Fibroblast of the aortic adventitia (primary cell): Measurements from ENCODE around the gene PCK1. TPM values are rescaled to one million over a fixed set of nuclear protein-coding genes. Genes with fewer than 3 reads are reported as not detected.

Experiments used
- DNase-seq: peaks from one replicate; pipeline ENCODE4 v3.0.0-alpha.2; 2010; ENCODE audit warnings: low read depth
- H3K4me3 ChIP-seq: 2 replicates; pipeline ENCODE4 v1.5.1; 2011; ENCODE audit warnings: low read depth, mild to moderate bottlenecking, control low read depth, low read length, moderate library complexity
- total RNA-seq: library from RNA; depleted of rRNA; stranded (reverse); fragments of >200 nt; gene quantifications from 2 replicates; pipeline ENCODE4 v1.2.3, GENCODE V29; 2012; ENCODE audit warnings: low replicate concordance
- TF ChIP-seq, protein P1 (sequence below): IDR thresholded peaks from 2 replicates; pipeline ENCODE4 v1.5.1; 2011; ENCODE audit warnings: mild to moderate bottlenecking, low read length, control low read depth, inconsistent platforms; ENCODE audit not compliant: insufficient read depth

PCK1 gene
- total RNA-seq, 1 donor, result not detected

DNA sequence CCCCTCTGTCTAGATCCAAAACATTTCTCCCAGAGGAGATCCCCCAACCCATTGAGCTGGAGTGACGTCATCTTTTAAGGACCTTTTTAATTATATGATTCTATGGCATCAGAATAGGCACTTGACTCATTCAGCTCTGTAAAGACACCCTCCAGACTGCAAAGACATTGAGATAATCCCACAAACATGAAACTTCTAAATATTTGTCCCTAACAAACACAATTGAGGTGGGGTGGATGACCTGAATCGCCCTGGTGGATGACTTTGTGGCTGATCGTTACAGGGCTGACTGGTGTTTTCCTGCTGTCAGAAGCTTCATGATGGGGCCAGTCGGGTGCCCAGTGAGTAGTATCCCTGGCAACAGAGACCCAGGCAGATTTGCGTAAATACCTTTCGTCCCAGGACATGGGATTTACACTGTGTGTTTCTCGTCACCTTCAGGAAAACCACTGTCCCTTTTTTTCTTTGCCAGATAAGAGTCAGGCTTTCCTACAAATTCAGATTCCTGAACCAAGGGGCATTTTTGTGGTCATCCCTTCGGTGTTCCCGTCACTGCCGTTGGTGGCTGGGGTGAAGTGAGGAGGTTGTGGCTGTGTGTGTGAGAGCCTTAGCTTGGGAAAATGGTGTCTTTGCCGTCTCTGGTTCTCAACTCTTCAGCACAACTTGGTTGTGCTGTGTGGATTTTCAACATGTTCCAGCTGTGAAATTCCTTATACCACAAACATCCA, 5.3 kb upstream of the PCK1 start:
- DNase-seq, result no peak
- TF ChIP-seq, protein P1, sequence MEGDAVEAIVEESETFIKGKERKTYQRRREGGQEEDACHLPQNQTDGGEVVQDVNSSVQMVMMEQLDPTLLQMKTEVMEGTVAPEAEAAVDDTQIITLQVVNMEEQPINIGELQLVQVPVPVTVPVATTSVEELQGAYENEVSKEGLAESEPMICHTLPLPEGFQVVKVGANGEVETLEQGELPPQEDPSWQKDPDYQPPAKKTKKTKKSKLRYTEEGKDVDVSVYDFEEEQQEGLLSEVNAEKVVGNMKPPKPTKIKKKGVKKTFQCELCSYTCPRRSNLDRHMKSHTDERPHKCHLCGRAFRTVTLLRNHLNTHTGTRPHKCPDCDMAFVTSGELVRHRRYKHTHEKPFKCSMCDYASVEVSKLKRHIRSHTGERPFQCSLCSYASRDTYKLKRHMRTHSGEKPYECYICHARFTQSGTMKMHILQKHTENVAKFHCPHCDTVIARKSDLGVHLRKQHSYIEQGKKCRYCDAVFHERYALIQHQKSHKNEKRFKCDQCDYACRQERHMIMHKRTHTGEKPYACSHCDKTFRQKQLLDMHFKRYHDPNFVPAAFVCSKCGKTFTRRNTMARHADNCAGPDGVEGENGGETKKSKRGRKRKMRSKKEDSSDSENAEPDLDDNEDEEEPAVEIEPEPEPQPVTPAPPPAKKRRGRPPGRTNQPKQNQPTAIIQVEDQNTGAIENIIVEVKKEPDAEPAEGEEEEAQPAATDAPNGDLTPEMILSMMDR, result no peak
- H3K4me3 ChIP-seq, result no peak overlapping the region

DNA sequence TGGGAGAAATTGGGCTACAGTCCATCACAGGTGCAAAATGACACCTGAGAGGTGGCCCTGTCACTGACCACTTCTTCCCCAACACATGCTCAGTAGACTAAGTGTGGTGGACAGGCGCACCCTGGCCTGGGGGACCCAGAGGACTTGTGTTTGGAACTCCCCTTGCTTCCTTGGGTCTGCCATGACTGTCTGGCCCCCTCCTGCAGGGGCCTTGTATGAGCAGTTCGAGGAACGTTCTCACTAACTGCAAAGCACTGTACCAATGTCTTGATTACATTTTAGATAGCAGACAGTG, 4.0 kb upstream of the PCK1 start:
- no peak overlapping the region for H3K4me3 ChIP-seq
- no peak for DNase-seq
- TF ChIP-seq, protein P1, result no peak

DNA sequence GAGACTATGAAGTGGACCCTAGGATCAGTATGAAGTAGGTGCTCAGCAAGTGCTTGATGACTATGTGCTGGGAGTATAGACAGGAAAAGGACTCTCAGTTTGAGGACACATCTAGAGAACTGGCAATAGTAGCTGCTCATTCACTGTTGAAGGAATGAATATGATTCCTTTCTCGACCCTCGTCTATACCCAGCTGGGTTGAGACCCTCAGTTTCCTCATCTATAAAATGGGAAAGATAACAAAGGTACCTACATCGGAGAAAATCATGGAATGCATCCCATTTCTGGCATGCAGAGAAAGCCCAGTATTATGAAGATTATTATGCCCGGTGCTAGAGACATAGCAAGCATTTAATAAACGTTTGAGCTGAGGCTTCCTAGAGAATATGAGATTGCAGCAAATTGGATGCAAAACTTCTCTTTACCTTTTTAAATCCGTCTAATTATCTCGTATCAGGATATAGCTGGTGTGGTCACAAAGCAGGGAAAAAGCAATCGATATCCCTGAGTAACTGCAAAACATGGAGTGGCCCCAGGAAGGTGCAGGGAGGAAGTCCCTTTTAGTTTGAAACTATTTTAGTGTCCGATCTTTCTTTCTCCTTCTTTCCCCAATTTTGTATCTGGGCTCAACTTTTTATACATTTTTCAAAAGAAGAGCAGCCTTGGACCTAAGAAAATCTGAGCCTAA, 2.8 kb upstream of the PCK1 start:
- no peak overlapping the region for H3K4me3 ChIP-seq
- DNase-seq, result no peak
- TF ChIP-seq, protein P1, result no peak

DNA sequence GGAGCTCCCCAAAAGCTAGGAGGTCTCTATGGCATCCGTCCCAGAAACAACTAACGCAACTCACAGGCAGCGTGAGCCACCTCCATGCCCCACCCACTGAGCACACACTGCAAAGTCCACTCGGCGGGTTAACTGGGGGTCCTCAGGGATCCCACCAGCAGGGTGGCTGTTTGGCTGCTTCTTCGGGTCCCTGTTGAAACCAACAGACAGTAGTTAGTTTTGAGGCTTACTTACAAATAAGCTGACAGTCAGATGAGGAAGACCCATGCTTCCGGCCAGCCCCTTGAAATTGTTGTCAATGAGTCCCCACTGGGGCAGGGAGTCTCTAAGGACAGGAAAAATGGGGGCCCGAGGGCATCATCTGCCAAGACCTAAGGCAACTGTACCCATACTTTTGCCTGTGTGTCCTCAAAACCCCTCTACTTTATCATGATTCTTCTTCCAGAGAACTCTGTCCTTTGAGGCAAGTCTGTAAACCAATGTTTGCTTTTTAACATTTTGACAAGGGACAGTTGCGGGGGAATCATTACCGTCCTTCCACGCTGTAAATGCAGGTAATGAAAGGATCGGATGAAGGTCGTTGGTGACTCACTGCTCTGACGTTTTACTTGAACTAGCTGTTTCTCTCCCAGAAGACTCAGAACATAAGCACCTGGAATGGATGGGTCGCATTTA, 2.2 kb upstream of the PCK1 start:
- no peak overlapping the region for H3K4me3 ChIP-seq
- TF ChIP-seq, protein P1, result no peak
- DNase-seq, result no peak

DNA sequence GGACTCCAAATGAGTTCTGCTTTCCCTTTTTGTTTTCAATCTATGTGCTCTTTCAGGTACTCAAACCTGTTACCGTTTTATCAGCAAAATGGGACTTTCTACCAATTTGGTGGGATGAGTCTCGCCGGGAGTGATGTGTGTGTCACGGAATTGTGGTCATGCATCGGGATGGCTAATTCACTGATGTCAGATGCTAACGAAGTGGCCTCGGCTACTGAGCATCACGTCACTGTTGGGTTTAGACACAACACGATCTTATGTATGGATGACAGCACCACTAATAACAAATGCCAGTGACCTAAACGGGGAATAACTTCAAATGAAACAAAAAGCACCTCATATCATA, 1.6 kb upstream of the PCK1 start:
- TF ChIP-seq, protein P1, result no peak
- no peak for DNase-seq
- H3K4me3 ChIP-seq, result no peak overlapping the region

DNA sequence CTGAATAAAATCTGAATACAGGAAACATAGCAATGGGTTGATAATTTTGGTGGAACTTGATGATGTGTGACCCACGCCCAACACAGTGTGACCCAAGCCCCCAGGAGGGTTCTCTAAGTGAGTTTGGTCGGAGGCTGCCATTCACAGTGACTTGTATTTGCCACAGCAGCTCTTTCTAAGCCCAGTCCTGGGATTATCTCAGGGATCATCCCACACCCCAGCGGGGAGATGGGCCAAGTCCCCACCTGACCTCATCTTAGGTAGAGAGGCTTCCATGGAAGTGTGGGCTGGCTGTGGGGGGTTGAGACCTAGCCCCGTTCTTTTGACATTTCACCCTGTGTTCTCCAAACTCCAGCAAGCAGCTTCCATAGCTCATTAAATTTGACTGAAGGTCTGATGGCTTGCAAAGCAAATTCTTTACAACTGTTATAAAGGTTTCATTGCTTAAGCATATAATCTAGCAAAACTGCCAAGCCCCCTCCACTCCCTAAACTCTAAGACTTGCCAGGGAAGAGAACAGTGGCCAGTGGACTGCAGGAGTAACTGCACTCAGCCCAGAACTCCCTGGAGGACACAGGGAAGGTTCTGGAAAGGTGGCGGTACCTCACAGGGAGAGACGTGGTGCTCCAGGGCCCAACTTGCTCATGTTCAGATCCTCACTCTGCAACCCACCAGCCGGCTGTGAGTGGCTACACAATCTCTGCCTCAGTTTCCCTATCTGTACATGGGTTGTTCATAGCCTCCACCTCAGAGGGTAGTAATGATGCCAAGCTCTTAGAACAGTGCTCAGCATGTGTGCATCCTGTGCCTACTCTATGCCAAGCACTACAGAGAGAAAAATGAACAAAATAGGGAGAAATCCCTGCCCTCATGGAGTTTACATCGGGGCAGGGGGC, 1.0 kb upstream of the PCK1 start:
- DNase-seq, result no peak
- TF ChIP-seq, protein P1, result no peak
- H3K4me3 ChIP-seq, result no peak overlapping the region
